GF-D8 (cell line): ENCODE measurements around the gene FGF21.

Experiments used
- DNase-seq: peaks from one replicate; lab custom pipeline; 2025; lab: John Stamatoyannopoulos, UW

FGF21 gene

GRCh38 chr19:48728911-48729664 lies 26.2 kb upstream of the FGF21 start:
- DNase-seq, result no peak

GRCh38 chr19:48731452-48731851 lies 23.9 kb upstream of the FGF21 start:
- no peak for DNase-seq

GRCh38 chr19:48734625-48735024 lies 20.7 kb upstream of the FGF21 start:
- no peak for DNase-seq

GRCh38 chr19:48735031-48735615 lies 20.2 kb upstream of the FGF21 start:
- DNase-seq, result no peak

- no peak for DNase-seq
Measured at GRCh38 chr19:48737360-48737998, 17.8 kb upstream of the FGF21 start.

- peak; percentile 46 for DNase-seq
Measured at GRCh38 chr19:48738557-48739403, 16.5 kb upstream of the FGF21 start.

- no peak for DNase-seq
Measured at GRCh38 chr19:48739404-48740163, 15.7 kb upstream of the FGF21 start.

- DNase-seq, result no peak
Measured at GRCh38 chr19:48740164-48740972, 15.0 kb upstream of the FGF21 start, which contains the start of gene RASIP1. Gene RASIP1 (minus strand): TSS chr19:48740610. CDS start chr19:48740282, 328 bp downstream.

- no peak for DNase-seq
Measured at GRCh38 chr19:48741129-48741999, 14.0 kb upstream of the FGF21 start.

GRCh38 chr19:48742096-48742495 lies 13.2 kb upstream of the FGF21 start:
- DNase-seq, result no peak

- DNase-seq, result no peak
Measured at GRCh38 chr19:48745208-48745995, 9.9 kb upstream of the FGF21 start.

- DNase-seq, result no peak
Measured at GRCh38 chr19:48746110-48746509, 9.2 kb upstream of the FGF21 start.

GRCh38 chr19:48746738-48747575 lies 8.4 kb upstream of the FGF21 start, which contains the start of gene IZUMO1:
Gene IZUMO1 (minus strand): TSS chr19:48746909. CDS start chr19:48745859, 1,050 bp downstream.
- no peak for DNase-seq

- DNase-seq, result no peak
Measured at GRCh38 chr19:48749571-48750198, 5.6 kb upstream of the FGF21 start.

GRCh38 chr19:48750351-48750750 lies 5.0 kb upstream of the FGF21 start:
- DNase-seq, result no peak

- DNase-seq, result no peak
Measured at GRCh38 chr19:48750771-48751504, 4.4 kb upstream of the FGF21 start.
